ENCODE data around the gene CNTNAP2. TPM values are rescaled to one million over a fixed set of nuclear protein-coding genes. Genes with fewer than 3 reads are reported as not detected.
"Not testable (repeated sequence)": the region's sequence is repeated elsewhere in the genome, so short reads cannot be mapped to it uniquely, and the experiment has no call there.

Gene CNTNAP2
- total RNA-seq, 2 experiments from 2014 or later: not detected

- ATAC-seq (ENCODE audit: poor library complexity) (no peak), DNase-seq (no peak)
- intact Hi-C loops (cut with DNase I, micrococcal nuclease): no loop called here
- H3K36me3 ChIP-seq (ENCODE audit: insufficient read depth, low read length): no peaks in the 10 kb centered on the region
- POLR2A ChIA-PET: no interaction called here
- H3K27me3 Mint-ChIP-seq: no peaks in the 10 kb centered on the region
- no peak overlapping the region for H3K27ac Mint-ChIP-seq
- H3K36me3 Mint-ChIP-seq (ENCODE audit: low read depth): no peaks in the 10 kb centered on the region
- H3K4me1 Mint-ChIP-seq (ENCODE audit: low read depth): no peaks in the 10 kb centered on the region
- CTCF ChIA-PET: no interaction called here
- peaks cover 0 to 9% of the 10 kb centered on the region in 2 experiments for H3K9me3 ChIP-seq (ENCODE audit: control insufficient read depth in 1 of 2, insufficient read depth in 1 of 2, low read length in 2 of 2)
- H3K27me3 ChIP-seq (ENCODE audit: control insufficient read depth in 1 of 2, insufficient read depth in 2 of 2, low read length in 2 of 2): no peaks in the 10 kb centered on the region
- H3K27ac ChIP-seq (ENCODE audit: low read depth in 1 of 2, low read length in 2 of 2): no peak overlapping the region
- TF ChIP-seq CTCF (IDR thresholded peaks at IDR 0.05): no peak
- H3K4me3 ChIP-seq (ENCODE audit: low read length): no peak overlapping the region
- no peaks in the 10 kb centered on the region for H3K9me3 Mint-ChIP-seq
- H3K4me1 ChIP-seq (ENCODE audit: insufficient read depth, low read length): no peaks in the 10 kb centered on the region
- H3K4me3 Mint-ChIP-seq: no peak overlapping the region
Measured at GRCh38 chr7:146242661-146243060, 126.1 kb downstream of the CNTNAP2 start.

- DNase-seq; H3K9me3 Mint-ChIP-seq; ATAC-seq (ENCODE audit: poor library complexity); intact Hi-C loops (cut with DNase I, micrococcal nuclease); H3K27ac ChIP-seq (ENCODE audit: low read depth in 1 of 2, low read length in 2 of 2); POLR2A ChIA-PET; H3K4me3 ChIP-seq (ENCODE audit: low read length); H3K36me3 ChIP-seq (ENCODE audit: insufficient read depth, low read length); CTCF ChIA-PET; H3K9me3 ChIP-seq (ENCODE audit: control insufficient read depth in 1 of 2, insufficient read depth in 1 of 2, low read length in 2 of 2); H3K27me3 ChIP-seq (ENCODE audit: control insufficient read depth in 1 of 2, insufficient read depth in 2 of 2, low read length in 2 of 2); H3K4me3 Mint-ChIP-seq; H3K27ac Mint-ChIP-seq; H3K4me1 Mint-ChIP-seq (ENCODE audit: low read depth); H3K36me3 Mint-ChIP-seq (ENCODE audit: low read depth); H3K4me1 ChIP-seq (ENCODE audit: insufficient read depth, low read length); H3K27me3 Mint-ChIP-seq: not testable (repeated sequence)
Measured at GRCh38 chr7:146247991-146248390, 131.4 kb downstream of the CNTNAP2 start.

DNA sequence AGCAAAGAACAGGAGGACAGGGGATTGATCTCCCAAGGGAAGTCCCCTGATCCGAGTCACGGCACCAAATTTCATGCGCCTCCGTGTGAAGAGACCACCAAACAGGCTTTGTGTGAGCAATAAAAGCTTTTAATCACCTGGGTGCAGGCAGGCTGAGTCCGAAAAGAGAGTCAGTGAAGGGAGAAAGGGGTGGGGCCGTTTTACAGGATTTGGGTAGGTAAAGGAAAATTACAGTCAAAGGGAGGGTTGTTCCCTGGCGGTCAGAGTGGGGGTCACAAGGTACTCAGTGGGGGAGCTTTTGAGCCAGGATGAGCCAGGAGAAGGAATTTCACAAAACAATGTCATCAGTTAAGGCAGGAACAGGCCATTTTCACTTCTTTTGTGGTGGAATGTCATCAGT, 132.1 kb downstream of the CNTNAP2 start:
- H3K4me1 ChIP-seq (ENCODE audit: insufficient read depth, low read length); H3K4me1 Mint-ChIP-seq (ENCODE audit: low read depth); H3K4me3 ChIP-seq (ENCODE audit: low read length); H3K36me3 ChIP-seq (ENCODE audit: insufficient read depth, low read length); H3K9me3 Mint-ChIP-seq; H3K27me3 ChIP-seq (ENCODE audit: control insufficient read depth in 1 of 2, insufficient read depth in 2 of 2, low read length in 2 of 2); H3K27ac Mint-ChIP-seq; H3K9me3 ChIP-seq (ENCODE audit: control insufficient read depth in 1 of 2, insufficient read depth in 1 of 2, low read length in 2 of 2); CTCF ChIA-PET; H3K36me3 Mint-ChIP-seq (ENCODE audit: low read depth); DNase-seq; ATAC-seq (ENCODE audit: poor library complexity); POLR2A ChIA-PET; H3K27me3 Mint-ChIP-seq; intact Hi-C loops (cut with DNase I, micrococcal nuclease); H3K27ac ChIP-seq (ENCODE audit: low read depth in 1 of 2, low read length in 2 of 2); H3K4me3 Mint-ChIP-seq: not testable (repeated sequence)

DNA sequence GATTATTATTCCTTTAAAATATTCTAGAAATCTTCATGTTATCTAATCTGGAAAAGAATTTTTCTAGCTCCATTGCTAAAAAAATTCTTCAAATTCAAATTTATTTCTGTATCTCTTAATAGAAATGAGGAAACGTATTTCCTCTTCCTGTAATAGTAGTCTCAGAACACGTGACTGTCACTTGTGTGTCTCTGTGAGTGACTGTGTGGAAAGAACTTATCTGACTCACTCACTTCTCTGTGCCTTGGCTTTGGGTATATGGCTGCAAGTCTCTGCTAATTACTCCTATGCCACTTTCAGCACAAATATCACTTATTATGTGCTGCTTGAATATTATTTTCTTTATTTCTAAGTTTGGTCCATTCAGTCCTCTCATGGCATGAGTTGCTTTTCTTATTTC, 132.7 kb downstream of the CNTNAP2 start:
- no peak overlapping the region for H3K4me3 Mint-ChIP-seq
- H3K27me3 Mint-ChIP-seq: no peaks in the 10 kb centered on the region
- H3K4me1 ChIP-seq (ENCODE audit: insufficient read depth, low read length): no peaks in the 10 kb centered on the region
- no peaks in the 10 kb centered on the region for H3K27me3 ChIP-seq (ENCODE audit: control insufficient read depth in 1 of 2, insufficient read depth in 2 of 2, low read length in 2 of 2)
- H3K27ac ChIP-seq (ENCODE audit: low read depth in 1 of 2, low read length in 2 of 2): no peak overlapping the region
- H3K27ac Mint-ChIP-seq: no peak overlapping the region
- DNase-seq (no peak), ATAC-seq (ENCODE audit: poor library complexity) (no peak)
- intact Hi-C loops (cut with DNase I, micrococcal nuclease): no loop called here
- no peaks in the 10 kb centered on the region for H3K36me3 ChIP-seq (ENCODE audit: insufficient read depth, low read length)
- no peaks in the 10 kb centered on the region for H3K4me1 Mint-ChIP-seq (ENCODE audit: low read depth)
- no peak for TF ChIP-seq CTCF (IDR thresholded peaks at IDR 0.05)
- ChIA-PET POLR2A (no interaction called here), CTCF (no interaction called here)
- no peaks in the 10 kb centered on the region for H3K36me3 Mint-ChIP-seq (ENCODE audit: low read depth)
- peaks cover 0 to 6% of the 10 kb centered on the region in 2 experiments for H3K9me3 ChIP-seq (ENCODE audit: control insufficient read depth in 1 of 2, insufficient read depth in 1 of 2, low read length in 2 of 2)
- H3K4me3 ChIP-seq (ENCODE audit: low read length): no peak overlapping the region
- peaks cover 1% of the 10 kb centered on the region for H3K9me3 Mint-ChIP-seq

Measured in CD4-positive, alpha-beta T cell (primary cell).